ENCODE results near the gene BMP7.

DNA sequence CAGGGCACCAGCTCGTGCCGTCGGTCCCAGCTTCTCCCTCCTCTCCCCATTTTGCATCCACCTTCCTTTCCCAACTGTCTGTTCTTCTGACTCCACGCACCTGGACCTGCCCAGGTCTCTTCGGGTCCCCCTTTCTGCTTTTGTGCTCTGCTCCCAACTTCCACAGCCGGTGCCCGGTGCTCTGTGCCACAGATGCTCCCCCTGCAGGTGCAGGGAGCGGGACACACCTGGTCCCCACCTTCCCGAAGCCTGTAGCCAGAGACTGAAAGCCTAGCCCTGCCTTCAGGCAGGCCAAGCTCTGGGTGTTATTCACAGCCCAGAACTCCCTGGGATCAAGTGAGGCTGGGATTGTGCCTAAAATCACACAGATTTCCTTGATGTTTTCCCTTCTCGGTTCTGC is 24.6 kb upstream of the BMP7 start:
- TF ChIP-seq, protein P1, sequence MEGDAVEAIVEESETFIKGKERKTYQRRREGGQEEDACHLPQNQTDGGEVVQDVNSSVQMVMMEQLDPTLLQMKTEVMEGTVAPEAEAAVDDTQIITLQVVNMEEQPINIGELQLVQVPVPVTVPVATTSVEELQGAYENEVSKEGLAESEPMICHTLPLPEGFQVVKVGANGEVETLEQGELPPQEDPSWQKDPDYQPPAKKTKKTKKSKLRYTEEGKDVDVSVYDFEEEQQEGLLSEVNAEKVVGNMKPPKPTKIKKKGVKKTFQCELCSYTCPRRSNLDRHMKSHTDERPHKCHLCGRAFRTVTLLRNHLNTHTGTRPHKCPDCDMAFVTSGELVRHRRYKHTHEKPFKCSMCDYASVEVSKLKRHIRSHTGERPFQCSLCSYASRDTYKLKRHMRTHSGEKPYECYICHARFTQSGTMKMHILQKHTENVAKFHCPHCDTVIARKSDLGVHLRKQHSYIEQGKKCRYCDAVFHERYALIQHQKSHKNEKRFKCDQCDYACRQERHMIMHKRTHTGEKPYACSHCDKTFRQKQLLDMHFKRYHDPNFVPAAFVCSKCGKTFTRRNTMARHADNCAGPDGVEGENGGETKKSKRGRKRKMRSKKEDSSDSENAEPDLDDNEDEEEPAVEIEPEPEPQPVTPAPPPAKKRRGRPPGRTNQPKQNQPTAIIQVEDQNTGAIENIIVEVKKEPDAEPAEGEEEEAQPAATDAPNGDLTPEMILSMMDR (IDR thresholded peaks at IDR 0.05) = no peak
- TF ChIP-seq POLR2A (IDR thresholded peaks at IDR 0.05) (no peak), POLR2AphosphoS5 (IDR thresholded peaks at IDR 0.05) (no peak)

All from sigmoid colon (tissue), 4 donors.